PC-3 (cell line): Measurements from ENCODE around the gene DNAH2.

Experiments used
- EZH2 ChIP-seq: fragments of 300-600 bp; sonication (generic); IDR thresholded peaks from one replicate; pipeline ENCODE4 v1.6.1; 2017; ENCODE audit warnings: antibody characterized with exemption, mild to moderate bottlenecking, low read length; ENCODE audit not compliant: unreplicated experiment
- EZH2phosphoT487 ChIP-seq: fragments of 300-600 bp; sonication (generic); IDR thresholded peaks from 2 replicates; pipeline ENCODE4 v1.6.1; 2018; ENCODE audit warnings: mild to moderate bottlenecking, antibody characterized with exemption, low read length, borderline replicate concordance

DNA sequence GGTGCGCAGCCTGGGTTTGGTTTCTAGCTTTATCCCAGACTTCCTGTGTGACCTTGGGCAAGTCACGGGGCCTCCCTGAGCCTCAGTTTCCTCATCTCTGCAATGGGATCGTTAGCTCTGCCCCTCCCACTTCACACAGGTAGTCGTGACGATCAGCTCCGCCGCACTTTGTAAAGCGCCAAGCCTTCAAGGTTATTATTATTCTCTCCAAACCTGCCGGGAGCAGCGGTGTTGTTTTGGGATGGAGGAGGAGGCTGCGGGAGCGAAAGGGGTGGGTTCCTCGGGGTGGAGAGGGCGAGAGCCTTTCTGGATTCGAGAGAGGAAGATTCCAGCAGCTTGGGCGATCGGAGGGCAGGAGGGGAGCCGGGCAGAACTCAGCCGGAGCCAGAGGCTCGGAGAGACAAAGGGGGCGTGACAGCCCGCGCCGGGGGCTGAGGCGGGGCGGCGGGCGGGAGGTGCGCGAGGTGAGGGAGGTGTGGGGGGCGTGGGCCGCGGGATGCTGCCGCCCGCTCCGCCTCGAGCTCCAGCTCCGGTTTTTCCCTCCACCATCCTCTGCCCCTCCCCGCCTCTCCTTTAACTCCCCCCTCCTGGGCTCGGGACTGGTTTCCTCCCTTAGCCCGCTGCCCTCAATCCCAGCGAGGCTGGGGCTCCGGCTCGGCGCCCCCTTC is 12.8 kb upstream of the DNAH2 start, which contains the start of gene EFNB3:
- TF ChIP-seq EZH2 (no peak), EZH2phosphoT487 (no peak)
